HL-60/S4 (cell line): Measurements from ENCODE around the gene TTC13.
"Not testable (repeated sequence)": the region's sequence is repeated elsewhere in the genome, so short reads cannot be mapped to it uniquely, and the experiment has no call there.

Experiments used
- in situ Hi-C: fragments of 300-500 bp; cut with MboI; formaldehyde crosslinking; loops from 2 replicates; pipeline ENCODE4 v1.14.3; 2022; ENCODE audit warnings: low sequenced_read_pairs

TTC13 gene

DNA sequence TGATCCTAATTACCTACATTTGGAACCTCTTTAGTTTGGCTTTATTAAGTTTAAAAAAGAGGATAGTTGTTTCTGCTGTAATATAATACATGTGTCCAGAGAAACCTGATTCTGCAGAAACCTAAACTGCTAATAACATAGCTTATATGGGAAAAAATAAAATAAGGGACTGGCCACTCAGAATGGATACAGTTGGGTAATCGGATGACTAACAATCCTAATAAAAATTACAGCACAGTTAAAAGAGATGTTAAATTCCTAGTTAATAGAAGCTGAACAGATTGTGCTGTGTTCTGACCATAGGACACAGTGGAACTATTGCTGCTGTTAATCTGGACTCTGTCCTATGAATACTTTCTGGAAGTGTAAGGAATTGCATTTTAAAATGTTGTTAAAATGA, 16.2 kb upstream of the TTC13 start:
- in situ Hi-C loops: no loop called here

DNA sequence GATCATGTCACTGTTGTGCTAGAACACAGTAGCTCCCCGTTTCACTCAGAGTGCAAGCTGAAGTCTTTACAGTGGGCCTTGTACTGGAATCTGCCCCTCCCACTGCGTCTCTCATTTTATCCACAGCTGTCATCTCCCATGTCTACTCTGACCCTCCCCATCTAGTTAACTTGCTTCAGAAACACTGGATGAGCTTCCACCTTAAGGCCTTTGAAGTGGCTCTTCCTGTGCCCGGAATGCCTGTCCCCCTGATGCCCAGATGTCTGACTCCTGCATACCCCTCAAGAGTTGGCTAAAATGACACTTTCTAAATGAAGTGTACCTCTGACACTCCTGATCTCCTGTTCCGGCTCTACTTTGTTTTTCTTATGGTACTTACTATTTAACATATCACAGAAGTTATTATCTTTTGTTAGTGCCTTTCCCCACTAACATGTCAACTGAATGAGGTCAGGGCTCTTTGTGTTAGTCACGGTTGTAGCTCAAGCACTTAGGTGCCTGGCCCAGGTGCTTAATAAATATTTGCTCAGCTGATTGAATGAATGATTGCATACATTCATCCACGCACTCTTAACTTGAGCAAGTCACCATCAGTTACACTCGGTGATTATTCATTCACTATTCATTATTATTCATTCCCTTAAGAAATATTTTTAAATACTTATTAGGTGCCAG, 13.6 kb upstream of the TTC13 start:
- in situ Hi-C loops: no loop called here

DNA sequence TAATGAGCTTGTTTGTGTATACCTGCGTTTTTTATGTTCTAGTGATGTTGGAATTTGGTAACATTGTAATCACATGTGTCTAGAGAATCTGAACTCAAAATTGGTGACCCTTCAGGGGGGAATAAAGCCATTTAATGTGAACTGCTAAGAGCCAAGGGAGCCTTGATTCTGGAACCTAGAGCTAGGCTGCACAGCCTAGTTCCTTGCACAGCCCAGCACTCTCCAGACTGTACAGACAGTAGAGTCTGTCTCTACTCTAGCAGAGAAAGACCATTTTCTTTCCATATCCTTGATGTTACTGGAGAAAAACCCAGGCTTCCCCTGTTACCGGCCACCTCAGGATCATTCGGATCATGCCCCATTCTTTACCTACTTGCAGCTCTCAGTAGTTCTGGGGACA, 8.8 kb upstream of the TTC13 start:
- in situ Hi-C loops: no loop called here

DNA sequence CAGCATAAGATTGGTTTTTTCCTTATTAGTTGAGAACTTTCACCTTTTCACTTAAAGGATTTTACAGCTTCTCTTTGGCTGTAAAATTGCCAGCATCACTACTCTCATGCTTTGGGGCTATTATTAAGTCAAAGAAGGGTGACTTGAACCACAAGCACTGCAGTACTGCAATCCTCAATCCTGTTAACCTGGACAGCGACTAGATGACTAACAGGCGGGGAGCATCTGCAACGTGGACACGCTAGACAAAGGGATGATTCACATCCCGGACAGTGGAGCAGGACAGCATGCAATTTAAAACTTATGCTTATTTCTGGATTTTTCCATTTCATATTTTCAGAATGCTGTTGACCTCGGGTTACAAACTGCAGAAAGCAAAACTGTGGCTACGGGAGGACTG, 8.3 kb upstream of the TTC13 start:
- in situ Hi-C loops: no loop called here

DNA sequence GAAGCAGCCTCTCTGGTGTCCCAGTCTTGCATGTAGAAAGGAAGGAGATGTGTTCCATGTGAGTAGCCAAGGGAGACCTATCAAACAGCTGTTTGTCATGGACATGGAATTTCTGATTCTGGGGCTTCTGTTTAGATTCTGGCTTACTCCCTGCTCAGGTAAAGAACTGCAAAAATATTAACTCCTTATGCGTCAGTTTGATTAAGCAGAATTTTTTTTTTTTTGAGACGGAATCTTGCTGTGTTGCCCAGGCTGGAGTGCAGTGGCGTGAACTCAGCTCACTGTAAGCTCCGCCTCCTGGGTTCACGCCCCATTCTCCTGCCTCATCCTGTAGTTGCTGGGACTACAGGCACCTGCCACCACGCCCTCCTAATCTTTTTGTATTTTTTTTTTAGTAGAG, 7.0 kb upstream of the TTC13 start:
- in situ Hi-C loops: no loop called here

DNA sequence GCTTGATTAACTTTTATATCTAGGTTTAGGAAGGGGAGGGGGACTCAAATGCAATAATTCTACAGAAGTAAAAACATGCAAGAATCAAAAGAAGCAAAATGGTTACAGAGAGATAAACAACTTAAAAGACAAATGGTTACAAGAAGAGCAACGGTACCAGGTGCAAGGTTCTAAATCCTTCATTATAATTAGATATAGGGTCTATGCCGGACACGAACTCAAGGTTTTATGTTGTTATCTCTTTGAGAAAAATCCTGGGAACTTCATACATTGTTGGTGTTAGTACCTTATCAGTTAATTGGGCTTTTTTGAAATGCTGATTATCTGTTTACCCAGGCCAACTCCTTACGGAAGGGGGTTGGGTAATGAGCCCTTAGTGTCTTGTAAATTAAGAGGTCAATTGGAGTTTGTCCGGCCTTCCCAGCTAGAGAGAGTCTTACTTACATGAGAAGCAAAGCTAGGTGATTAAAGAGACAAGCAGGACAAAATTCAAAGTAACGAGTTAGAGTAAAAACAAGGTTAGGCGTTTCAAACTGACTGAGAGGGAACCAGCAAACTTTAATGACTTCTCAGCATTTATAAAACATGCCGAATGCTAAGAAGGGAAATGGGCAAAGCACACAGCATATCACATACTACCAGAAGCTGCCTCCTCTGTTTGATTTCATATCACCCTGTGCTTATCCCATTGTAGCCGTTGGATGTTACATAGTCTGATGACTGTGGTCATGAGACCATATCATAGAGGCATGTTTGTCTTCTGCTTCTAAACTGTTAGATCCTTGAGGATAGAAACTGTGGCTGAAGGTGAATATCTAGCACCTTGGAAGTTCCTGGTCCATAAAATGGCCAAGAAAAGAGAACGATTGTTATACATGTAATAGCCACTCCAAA, 6.2 kb upstream of the TTC13 start:
- in situ Hi-C loops: not testable (repeated sequence)

DNA sequence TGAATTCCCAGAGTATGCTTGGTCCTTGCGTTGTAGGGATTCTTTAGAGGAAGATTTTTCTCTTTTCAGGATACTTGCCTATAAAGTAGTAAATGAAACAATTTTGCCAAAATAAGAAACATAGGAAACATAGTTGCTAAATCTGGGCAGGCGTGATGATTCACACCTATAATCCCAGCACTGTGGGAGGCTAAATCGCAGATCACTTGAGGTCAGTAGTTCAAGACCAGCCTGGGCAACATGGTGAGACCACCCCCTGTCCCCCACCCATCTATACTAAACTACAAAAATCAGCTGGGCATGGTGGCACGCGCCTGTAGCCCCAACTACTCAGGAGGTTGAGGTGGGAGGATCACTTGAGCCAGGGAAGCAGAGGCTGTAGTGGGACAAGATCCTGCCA, 5.2 kb upstream of the TTC13 start:
- in situ Hi-C loops: no loop called here

DNA sequence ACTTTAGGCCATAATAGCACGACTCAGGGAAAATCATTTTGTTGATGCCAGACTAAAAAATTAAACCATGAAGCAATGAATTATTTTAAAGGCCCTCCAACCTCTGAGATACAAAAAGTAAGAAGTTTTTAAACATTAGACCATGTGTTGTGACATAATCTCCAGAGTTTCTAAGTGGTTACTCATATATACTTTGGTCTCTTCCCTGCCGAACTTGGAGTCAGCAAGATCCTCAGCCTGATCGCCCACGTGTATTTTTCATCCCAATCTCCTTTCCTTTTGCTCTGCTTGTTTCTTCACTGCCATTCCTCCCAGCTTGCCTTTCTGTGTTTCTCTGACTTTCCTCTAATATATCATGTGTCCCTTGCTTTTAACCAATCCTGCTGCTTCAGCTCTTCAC, 4.0 kb upstream of the TTC13 start:
- in situ Hi-C loops: no loop called here

DNA sequence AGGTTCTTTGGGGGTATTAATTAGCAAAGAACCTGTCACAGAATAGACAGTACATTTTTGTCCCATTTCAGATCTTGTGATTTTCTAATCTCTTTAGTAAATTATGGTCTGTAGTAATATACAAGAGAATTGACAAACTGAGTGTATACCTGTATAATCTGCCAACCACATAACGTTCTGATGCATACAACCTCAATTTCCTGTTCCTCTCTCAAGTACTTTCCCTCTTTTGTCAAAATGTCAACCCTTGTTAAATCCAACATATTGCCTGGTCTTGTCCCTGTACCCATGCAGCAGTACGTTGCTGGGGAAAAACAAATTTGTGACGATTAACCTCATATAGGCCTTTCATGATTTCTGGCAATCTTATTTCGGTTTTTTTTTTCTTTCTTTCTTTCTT, 1.3 kb upstream of the TTC13 start:
- in situ Hi-C loops: no loop called here

DNA sequence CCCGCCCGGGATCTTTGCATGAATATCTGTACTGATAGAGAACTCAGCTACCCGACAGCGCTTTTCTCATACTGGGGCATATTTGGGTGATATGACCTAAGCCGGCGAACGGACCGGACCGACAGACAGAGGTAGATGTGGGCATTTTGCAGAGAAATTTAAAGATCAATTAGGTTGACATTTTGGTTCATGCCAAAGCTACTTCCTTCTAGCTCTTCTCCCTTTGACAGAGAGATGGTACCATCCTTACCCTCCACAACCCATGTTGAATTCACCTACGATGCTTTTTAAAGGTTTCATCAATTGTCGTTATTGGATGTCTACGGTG, 692 bp upstream of the TTC13 start:
- in situ Hi-C loops: no loop called here

DNA sequence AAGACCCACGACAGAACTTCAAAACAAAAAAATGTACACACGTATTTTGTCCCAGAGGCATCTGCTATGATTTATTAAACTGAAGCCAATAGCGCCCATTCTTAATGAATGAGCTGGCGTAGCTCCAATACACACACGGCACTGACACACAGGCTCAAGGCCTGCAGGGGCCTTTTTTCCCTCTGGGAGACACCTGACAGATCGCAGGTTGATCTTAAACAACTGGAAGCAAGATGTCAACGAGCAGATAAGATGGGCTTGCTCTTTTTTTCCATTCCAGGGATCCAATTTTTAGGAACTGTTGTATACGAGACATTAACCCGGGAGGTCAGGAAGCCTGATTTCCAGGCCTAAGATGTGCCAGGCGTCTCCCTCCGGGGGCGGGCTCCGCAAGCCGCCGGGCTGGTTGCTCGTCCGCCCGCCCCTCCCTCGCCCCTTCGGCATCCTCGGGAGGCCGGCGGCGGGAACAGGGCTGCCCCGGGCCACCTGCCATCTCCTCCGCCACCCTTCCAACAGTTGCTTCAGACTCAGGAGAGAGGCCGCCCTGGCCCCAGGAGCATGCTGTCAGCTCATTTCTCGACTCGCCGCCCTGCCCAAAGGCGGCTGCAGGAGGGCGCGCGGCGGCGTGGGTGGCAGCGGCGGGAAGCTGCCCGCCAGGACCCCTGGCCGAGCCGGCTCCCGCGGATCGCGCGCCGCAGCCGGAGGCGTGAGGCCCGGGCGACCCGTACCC, 735 bp downstream of the TTC13 start:
- in situ Hi-C loops: no loop called here

DNA sequence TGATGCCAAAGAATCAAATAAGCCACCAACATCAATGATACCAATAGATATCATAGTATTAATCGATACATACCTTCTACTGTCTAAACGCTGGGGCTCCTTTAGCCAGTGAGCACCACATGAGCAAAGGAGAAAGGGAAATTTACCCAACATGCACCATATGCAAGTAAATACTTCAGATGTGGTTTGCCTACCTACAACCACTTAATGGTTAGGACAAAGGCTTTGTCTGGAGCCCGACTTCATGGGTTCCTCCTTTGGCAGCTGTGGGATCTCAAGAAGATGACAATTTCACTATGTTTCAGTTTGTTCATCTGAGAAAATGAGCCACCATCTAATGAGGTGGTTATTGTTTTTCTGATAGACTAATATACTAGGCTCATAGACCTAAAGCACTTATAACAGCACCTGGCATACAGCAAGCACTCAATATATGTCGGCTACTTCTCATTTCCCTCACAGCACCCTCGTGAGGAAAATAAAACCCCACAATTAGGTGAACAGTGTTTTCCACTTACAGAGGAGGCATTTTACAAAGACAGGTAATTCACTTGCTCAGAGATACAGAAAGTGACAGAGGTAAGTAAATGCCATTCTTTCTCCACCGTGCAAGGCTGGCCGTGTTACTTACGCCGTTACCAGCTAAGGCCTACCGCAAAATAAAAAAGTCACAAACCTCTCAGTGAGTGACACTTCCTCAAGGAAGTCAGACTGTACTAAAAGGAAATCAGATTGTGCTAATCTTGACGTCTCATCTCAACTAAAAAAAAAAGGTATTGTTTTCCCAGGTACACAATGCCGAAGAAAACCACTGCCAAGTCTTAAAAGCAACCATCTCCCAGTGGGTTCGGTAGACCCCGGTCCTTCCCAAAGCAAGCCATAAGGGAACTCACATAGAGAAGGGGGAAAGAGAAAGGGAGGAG, 1.6 kb downstream of the TTC13 start:
- in situ Hi-C loops: no loop called here

DNA sequence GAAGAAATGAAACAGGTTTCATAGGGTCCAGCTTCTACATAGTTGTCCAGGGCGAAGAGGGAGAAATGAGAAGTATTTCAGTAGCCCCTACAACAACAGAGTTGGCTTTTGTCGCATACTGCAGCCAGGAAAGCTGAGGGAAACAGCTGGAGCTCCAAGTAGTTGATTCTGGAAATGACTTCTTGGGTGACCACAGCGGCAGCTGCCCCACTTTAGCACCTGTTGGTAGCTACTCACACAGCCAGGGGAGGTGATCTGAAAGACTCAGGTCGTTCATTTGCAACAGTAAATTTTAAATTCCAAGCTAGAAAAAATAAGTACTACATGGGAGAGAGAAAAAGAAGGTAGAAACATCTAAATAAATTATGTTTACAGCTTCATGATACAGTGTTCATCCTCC, 2.3 kb downstream of the TTC13 start:
- in situ Hi-C loops: no loop called here

DNA sequence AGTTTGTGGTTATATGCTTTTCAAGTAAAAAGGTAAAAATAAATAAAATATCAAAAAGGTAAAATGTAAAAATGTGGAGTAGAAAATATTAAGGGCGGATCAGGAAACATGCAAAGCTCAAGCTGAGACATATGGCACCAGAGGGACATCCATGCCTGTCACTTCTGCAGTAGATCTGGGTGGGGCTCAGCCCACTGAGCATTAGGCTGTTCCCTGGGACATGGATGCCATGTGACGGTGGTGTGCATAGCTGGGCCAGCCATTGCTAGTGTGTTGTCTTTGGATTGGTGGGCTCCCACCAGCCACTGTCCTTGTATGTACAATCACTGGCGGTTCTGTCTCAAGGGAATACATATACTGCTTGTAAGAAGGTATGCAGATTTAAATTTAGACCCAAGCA, 3.0 kb downstream of the TTC13 start:
- in situ Hi-C loops: no loop called here

DNA sequence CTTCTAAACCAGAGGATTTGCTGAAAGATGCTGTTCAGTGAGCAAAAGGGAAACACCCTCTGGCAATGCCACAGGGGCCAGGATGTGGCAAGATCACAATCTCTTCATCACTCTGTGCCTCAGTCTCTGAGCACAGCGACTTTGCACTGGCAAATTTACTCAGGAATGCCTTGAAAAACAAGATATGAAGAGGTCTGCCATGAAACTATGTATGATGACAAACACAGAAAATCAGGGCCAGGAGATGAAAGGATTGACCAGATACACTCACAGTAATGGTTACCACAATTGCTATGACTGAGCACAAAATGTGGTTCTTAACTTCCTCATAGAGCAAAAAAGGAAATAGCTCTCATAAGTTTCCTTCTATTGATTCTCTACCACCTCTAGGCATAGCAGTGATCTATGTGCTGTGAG, 5.8 kb downstream of the TTC13 start:
- in situ Hi-C loops: no loop called here

DNA sequence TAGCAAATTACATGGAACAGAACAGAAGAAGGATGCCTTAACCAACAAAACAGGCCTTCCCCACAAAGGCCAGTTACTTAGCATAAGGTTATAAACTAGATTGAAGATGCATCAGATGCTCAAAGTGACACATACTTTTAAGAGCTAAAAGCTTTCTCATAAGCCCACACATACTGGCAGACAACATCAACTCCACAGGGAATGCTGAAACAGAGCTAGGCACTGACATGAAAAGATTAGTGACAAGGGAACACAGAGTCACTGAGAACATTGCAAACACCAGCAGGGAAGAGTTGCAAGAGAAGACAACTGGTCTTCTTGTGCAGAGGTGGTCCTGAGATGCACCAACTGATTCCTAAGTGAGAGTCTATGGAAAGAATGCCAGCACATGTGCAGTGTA, 6.9 kb downstream of the TTC13 start:
- in situ Hi-C loops: no loop called here

DNA sequence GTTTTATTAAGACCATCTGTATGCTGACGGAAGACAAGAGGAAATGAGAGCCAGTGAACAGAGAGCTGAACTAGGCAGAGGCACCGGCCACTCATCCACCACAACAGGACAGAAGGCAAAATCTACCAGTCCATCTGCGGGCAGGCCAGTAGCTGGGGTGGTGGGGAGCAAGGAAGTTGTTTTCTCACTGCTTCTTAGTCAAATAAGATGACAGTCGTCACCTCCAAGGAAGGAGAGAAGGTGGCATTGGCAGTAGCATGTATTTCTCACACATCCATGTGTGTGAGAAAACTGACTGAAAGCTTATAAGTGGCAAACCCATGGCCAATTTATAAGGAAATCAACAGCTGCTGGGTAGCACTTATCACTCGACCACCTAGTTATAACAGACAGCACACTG, 8.2 kb downstream of the TTC13 start:
- in situ Hi-C loops: no loop called here

DNA sequence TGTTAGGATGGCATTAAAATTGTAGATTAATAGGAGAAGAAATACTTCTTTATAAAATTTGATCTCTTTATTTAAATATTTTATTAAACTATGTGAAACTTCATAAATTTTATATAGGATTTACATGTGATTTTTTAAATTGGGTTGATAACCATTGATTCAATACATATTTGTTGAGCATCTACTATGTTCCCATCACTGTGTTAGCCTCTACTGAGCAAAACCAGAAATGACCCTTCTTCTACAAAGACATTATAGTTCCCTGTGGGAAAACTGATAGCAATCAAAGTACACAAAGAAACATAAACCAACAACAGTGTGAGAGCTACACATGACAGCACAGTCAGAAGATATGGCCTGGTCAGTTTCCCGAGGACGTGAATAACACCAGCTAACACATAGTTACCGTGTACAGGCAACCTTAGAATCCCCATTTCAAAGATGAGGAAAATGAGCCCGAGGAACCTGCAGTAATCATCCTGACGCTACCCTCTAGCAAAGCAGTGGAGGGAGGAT, 12.2 kb downstream of the TTC13 start:
- in situ Hi-C loops: no loop called here

DNA sequence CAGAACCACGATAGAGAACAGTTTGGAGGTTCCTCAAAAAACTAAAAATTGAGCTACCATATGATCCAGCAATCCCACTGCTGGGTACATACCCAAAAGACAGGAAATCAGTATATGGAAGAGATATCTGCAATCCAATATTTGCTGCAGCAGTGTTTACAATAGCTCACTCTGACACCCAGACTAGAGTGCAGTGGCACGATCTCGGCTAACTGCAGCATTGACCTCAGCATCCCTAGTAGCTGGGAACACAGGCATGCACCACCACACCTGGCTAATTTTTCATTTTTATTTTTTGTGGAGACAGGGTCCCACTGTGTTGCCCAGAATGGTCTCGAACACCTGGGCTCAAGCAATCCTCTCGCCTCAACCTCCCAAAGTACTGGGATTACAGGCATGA, 13.1 kb downstream of the TTC13 start:
- in situ Hi-C loops: no loop called here

DNA sequence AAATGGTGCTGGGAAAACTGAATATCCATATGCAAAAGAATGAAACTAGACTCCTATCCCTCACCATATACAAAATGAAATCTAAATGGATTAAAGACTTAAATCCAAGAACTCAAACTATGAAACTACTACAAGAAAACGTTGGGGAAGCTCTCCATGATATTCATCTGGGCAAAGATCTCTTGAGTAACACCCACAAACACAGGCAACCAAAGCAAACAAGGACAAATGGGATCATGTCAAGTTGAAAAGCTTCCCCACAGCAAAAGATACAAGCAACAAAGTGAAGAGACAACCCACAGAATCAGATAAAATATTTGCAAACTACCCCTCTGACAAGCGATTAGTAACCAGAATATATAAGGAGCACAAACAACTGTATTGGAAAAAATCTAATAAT, 13.8 kb downstream of the TTC13 start:
- in situ Hi-C loops: no loop called here

DNA sequence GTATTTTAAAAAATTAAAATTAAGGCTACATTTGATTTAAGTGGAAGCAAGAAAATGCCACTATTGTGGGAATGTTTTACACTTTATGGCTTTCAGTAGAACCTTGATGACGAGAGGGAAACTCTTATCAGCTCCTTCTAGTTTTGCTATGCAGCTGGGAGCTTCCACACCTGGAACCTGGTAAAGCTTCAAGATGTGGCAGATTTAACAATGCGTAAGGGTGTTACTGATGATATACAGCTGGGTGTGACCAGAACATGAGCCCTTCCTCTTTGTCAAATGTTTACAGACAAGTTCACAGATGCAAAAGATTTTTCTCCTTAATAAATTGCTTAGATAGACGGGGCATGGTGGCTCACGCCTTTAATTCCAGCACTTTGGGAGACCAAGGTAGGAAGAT, 20.3 kb downstream of the TTC13 start:
- in situ Hi-C loops: no loop called here
